CD8-positive, alpha-beta memory T cell (primary cell): Measurements from ENCODE around the gene CTNND2. TPM values are rescaled to one million over a fixed set of nuclear protein-coding genes. Genes with fewer than 3 reads are reported as not detected.

Source experiments
- CTCF ChIA-PET: fragments of 350-600 bp; sonication (Branson Sonifier 250); formaldehyde crosslinking; loops from one replicate; lab custom pipeline; 2021; ENCODE audit warnings: antibody characterized with exemption; lab: Charles Lee
- POLR2A ChIA-PET: fragments of 350-600 bp; sonication (Branson Sonifier 250); formaldehyde crosslinking; loops from one replicate; lab custom pipeline; 2021; ENCODE audit warnings: antibody characterized with exemption; lab: Charles Lee
- DNase-seq, 5 donors: peaks; one replicate each; pipeline versions ENCODE4 v3.0.0 to v3.0.0-alpha.2; 2020 to 2022; ENCODE audit warnings: mixed read lengths in 1 of 5
- H3K27ac ChIP-seq: one replicate; pipeline ENCODE4 v1.7.0; 2013; ENCODE audit warnings: low read depth, mild to moderate bottlenecking, low read length, moderate library complexity
- H3K27me3 ChIP-seq: 2 replicates; pipeline ENCODE4 v1.7.0; 2013; ENCODE audit warnings: low read length, mild to moderate bottlenecking; ENCODE audit not compliant: insufficient read depth, poor library complexity, severe bottlenecking
- H3K36me3 ChIP-seq: 2 replicates; pipeline ENCODE4 v1.7.0; 2013; ENCODE audit warnings: mild to moderate bottlenecking, low read length, moderate library complexity; ENCODE audit not compliant: insufficient read depth
- H3K4me1 ChIP-seq: 2 replicates; pipeline ENCODE4 v1.7.0; 2013; ENCODE audit warnings: mild to moderate bottlenecking, low read length, moderate library complexity; ENCODE audit not compliant: insufficient read depth
- H3K4me3 ChIP-seq: 2 replicates; pipeline ENCODE4 v1.7.0; 2013; ENCODE audit warnings: mild to moderate bottlenecking, low read length
- H3K9me3 ChIP-seq: 2 replicates; pipeline ENCODE4 v1.7.0; 2013; ENCODE audit warnings: mild to moderate bottlenecking, low read length
- H3K27ac Mint-ChIP-seq, 8 donors: one replicate each; pipeline ENCODE4 v1.8.0; 2020 to 2021; ENCODE audit warnings: mixed read lengths in 8 of 8, mild to moderate bottlenecking in 6 of 8, inconsistent platforms in 3 of 8, moderate library complexity in 3 of 8
- H3K27me3 Mint-ChIP-seq, 2 donors: one replicate each; pipeline ENCODE4 v1.8.0; 2020 to 2021; ENCODE audit warnings: mixed read lengths in 2 of 2, mild to moderate bottlenecking in 1 of 2, moderate library complexity in 1 of 2
- H3K36me3 Mint-ChIP-seq, 3 donors: one replicate each; pipeline ENCODE4 v1.8.0; 2020 to 2021; ENCODE audit warnings: mixed read lengths in 3 of 3, inconsistent platforms in 1 of 3, mild to moderate bottlenecking in 1 of 3
- H3K4me1 Mint-ChIP-seq, 3 donors: one replicate each; pipeline ENCODE4 v1.8.0; 2020 to 2021; ENCODE audit warnings: mixed read lengths in 3 of 3, inconsistent platforms in 1 of 3, mild to moderate bottlenecking in 1 of 3
- H3K4me3 Mint-ChIP-seq, 7 donors: one replicate each; pipeline ENCODE4 v1.8.0; 2020 to 2021; ENCODE audit warnings: mixed read lengths in 7 of 7, mild to moderate bottlenecking in 6 of 7, moderate library complexity in 4 of 7, inconsistent platforms in 2 of 7
- H3K9me3 Mint-ChIP-seq, 5 donors: one replicate each; pipeline ENCODE4 v1.8.0; 2020 to 2022; ENCODE audit warnings: mixed read lengths in 5 of 5, mild to moderate bottlenecking in 3 of 5, moderate library complexity in 2 of 5, inconsistent platforms in 1 of 5
- polyA plus RNA-seq: library from polyadenylated mRNA; unstranded; fragments of 300-500 nt; fragmentation: Illumina TruSeq; gene quantifications from one replicate; pipeline ENCODE4 v1.2.3, GENCODE V29; 2021
- total RNA-seq, 2 experiments: library from RNA; stranded (reverse); gene quantifications; one replicate each; pipeline ENCODE4 v1.2.3, GENCODE V29; 2021

CTNND2 gene
- total and polyA plus RNA-seq, 3 experiments from 2014 or later = not detected

GRCh38 chr5:11822598-11822997 is 81.6 kb downstream of the CTNND2 start:
- no peaks in the 10 kb centered on the region for H3K27me3 ChIP-seq
- no peaks in the 10 kb centered on the region for H3K36me3 ChIP-seq
- Mint-ChIP-seq H3K9me3 (peaks cover 2 to 23% (median 7%) of the 10 kb centered on the region in 5 donors), H3K36me3 (no peaks in the 10 kb centered on the region), H3K4me1 (no peaks in the 10 kb centered on the region), H3K27ac (no peak overlapping the region), H3K27me3 (no peaks in the 10 kb centered on the region), H3K4me3 (no peak overlapping the region)
- H3K4me1 ChIP-seq = no peaks in the 10 kb centered on the region
- no peak overlapping the region for H3K27ac ChIP-seq
- ChIA-PET POLR2A (no interaction called here), CTCF (no interaction called here)
- DNase-seq = no peak
- no peaks in the 10 kb centered on the region for H3K9me3 ChIP-seq
- no peak overlapping the region for H3K4me3 ChIP-seq

- Mint-ChIP-seq H3K9me3 (peaks cover 0 to 8% (median 3%) of the 10 kb centered on the region in 5 donors), H3K4me3 (no peak overlapping the region), H3K4me1 (no peaks in the 10 kb centered on the region), H3K36me3 (no peaks in the 10 kb centered on the region), H3K27me3 (no peaks in the 10 kb centered on the region), H3K27ac (no peak overlapping the region)
- no peaks in the 10 kb centered on the region for H3K9me3 ChIP-seq
- no peaks in the 10 kb centered on the region for H3K36me3 ChIP-seq
- DNase-seq = no peak
- ChIA-PET POLR2A (no interaction called here), CTCF (no interaction called here)
- H3K4me3 ChIP-seq = no peak overlapping the region
- no peaks in the 10 kb centered on the region for H3K4me1 ChIP-seq
- no peak overlapping the region for H3K27ac ChIP-seq
- H3K27me3 ChIP-seq = no peaks in the 10 kb centered on the region
Measured at GRCh38 chr5:11815916-11816315, 88.3 kb downstream of the CTNND2 start.

- no peaks in the 10 kb centered on the region for H3K27me3 ChIP-seq
- Mint-ChIP-seq H3K27ac (no peak overlapping the region), H3K4me3 (no peak overlapping the region), H3K4me1 (no peaks in the 10 kb centered on the region), H3K36me3 (no peaks in the 10 kb centered on the region), H3K9me3 (peaks cover 0 to 8% (median 3%) of the 10 kb centered on the region in 5 donors), H3K27me3 (no peaks in the 10 kb centered on the region)
- ChIA-PET POLR2A (no interaction called here), CTCF (no interaction called here)
- H3K27ac ChIP-seq = no peak overlapping the region
- H3K36me3 ChIP-seq = no peaks in the 10 kb centered on the region
- no peak overlapping the region for H3K4me3 ChIP-seq
- no peaks in the 10 kb centered on the region for H3K9me3 ChIP-seq
- no peak for DNase-seq
- H3K4me1 ChIP-seq = no peaks in the 10 kb centered on the region
Measured at GRCh38 chr5:11815481-11815880, 88.8 kb downstream of the CTNND2 start.

- Mint-ChIP-seq H3K27ac (no peak overlapping the region), H3K27me3 (no peaks in the 10 kb centered on the region), H3K4me3 (no peak overlapping the region), H3K36me3 (no peaks in the 10 kb centered on the region), H3K4me1 (no peaks in the 10 kb centered on the region), H3K9me3 (peaks cover 0 to 8% (median 3%) of the 10 kb centered on the region in 5 donors)
- H3K27ac ChIP-seq = no peak overlapping the region
- H3K9me3 ChIP-seq = no peaks in the 10 kb centered on the region
- CTCF ChIA-PET = no interaction called here
- POLR2A ChIA-PET = no interaction called here
- DNase-seq = no peak
- no peaks in the 10 kb centered on the region for H3K4me1 ChIP-seq
- H3K4me3 ChIP-seq = no peak overlapping the region
- H3K27me3 ChIP-seq = no peaks in the 10 kb centered on the region
- no peaks in the 10 kb centered on the region for H3K36me3 ChIP-seq
Measured at GRCh38 chr5:11814373-11814772, 89.9 kb downstream of the CTNND2 start.

GRCh38 chr5:11809407-11809806 is 94.8 kb downstream of the CTNND2 start:
- peaks cover 0 to 20% (median 1%) of the 10 kb centered on the region in 5 donors for H3K9me3 Mint-ChIP-seq
- H3K4me1 Mint-ChIP-seq = no peaks in the 10 kb centered on the region
- CTCF ChIA-PET = no interaction called here
- no peak for DNase-seq
- Histone ChIP-seq H3K9me3 (no peaks in the 10 kb centered on the region), H3K36me3 (no peaks in the 10 kb centered on the region), H3K27me3 (no peaks in the 10 kb centered on the region), H3K27ac (no peak overlapping the region), H3K4me1 (no peaks in the 10 kb centered on the region), H3K4me3 (no peak overlapping the region)
- H3K36me3 Mint-ChIP-seq = no peaks in the 10 kb centered on the region
- no peaks in the 10 kb centered on the region for H3K27me3 Mint-ChIP-seq
- POLR2A ChIA-PET = no interaction called here
- no peak overlapping the region for H3K4me3 Mint-ChIP-seq
- no peak overlapping the region for H3K27ac Mint-ChIP-seq

GRCh38 chr5:11803436-11803835 is 100.8 kb downstream of the CTNND2 start:
- Histone ChIP-seq H3K27ac (no peak overlapping the region), H3K27me3 (no peaks in the 10 kb centered on the region), H3K36me3 (no peaks in the 10 kb centered on the region), H3K9me3 (no peaks in the 10 kb centered on the region), H3K4me1 (no peaks in the 10 kb centered on the region), H3K4me3 (no peak overlapping the region)
- no peak overlapping the region for H3K27ac Mint-ChIP-seq
- H3K36me3 Mint-ChIP-seq = no peaks in the 10 kb centered on the region
- no peaks in the 10 kb centered on the region for H3K4me1 Mint-ChIP-seq
- no peak for DNase-seq
- ChIA-PET POLR2A (no interaction called here), CTCF (no interaction called here)
- H3K27me3 Mint-ChIP-seq = no peaks in the 10 kb centered on the region
- peaks cover 0 to 29% (median 2%) of the 10 kb centered on the region in 5 donors for H3K9me3 Mint-ChIP-seq
- H3K4me3 Mint-ChIP-seq = no peak overlapping the region

GRCh38 chr5:11801061-11801460 is 103.2 kb downstream of the CTNND2 start:
- no peak overlapping the region for H3K27ac Mint-ChIP-seq
- POLR2A ChIA-PET = no interaction called here
- Histone ChIP-seq H3K27me3 (no peaks in the 10 kb centered on the region), H3K27ac (no peak overlapping the region), H3K4me3 (no peak overlapping the region), H3K36me3 (no peaks in the 10 kb centered on the region), H3K4me1 (no peaks in the 10 kb centered on the region), H3K9me3 (no peaks in the 10 kb centered on the region)
- no peaks in the 10 kb centered on the region for H3K27me3 Mint-ChIP-seq
- no peak for DNase-seq
- CTCF ChIA-PET = no interaction called here
- H3K4me3 Mint-ChIP-seq = no peak overlapping the region
- H3K36me3 Mint-ChIP-seq = no peaks in the 10 kb centered on the region
- peaks cover 0 to 26% (median 0%) of the 10 kb centered on the region in 5 donors for H3K9me3 Mint-ChIP-seq
- H3K4me1 Mint-ChIP-seq = no peaks in the 10 kb centered on the region

GRCh38 chr5:11797132-11797531 is 107.1 kb downstream of the CTNND2 start:
- Histone ChIP-seq H3K4me3 (no peak overlapping the region), H3K27me3 (no peaks in the 10 kb centered on the region), H3K4me1 (no peaks in the 10 kb centered on the region), H3K9me3 (no peaks in the 10 kb centered on the region), H3K27ac (no peak overlapping the region), H3K36me3 (no peaks in the 10 kb centered on the region)
- POLR2A ChIA-PET = no interaction called here
- DNase-seq = no peak
- Mint-ChIP-seq H3K27me3 (no peaks in the 10 kb centered on the region), H3K27ac (no peak overlapping the region), H3K4me1 (no peaks in the 10 kb centered on the region), H3K36me3 (no peaks in the 10 kb centered on the region), H3K4me3 (no peak overlapping the region), H3K9me3 (peaks cover 0 to 17% (median 0%) of the 10 kb centered on the region in 5 donors)
- CTCF ChIA-PET = no interaction called here

GRCh38 chr5:11793396-11793795 is 110.8 kb downstream of the CTNND2 start:
- Histone ChIP-seq H3K4me1 (no peaks in the 10 kb centered on the region), H3K4me3 (no peak overlapping the region), H3K36me3 (no peaks in the 10 kb centered on the region), H3K27ac (no peak overlapping the region), H3K9me3 (no peaks in the 10 kb centered on the region), H3K27me3 (no peaks in the 10 kb centered on the region)
- Mint-ChIP-seq H3K36me3 (no peaks in the 10 kb centered on the region), H3K4me1 (no peaks in the 10 kb centered on the region), H3K27ac (no peak overlapping the region), H3K27me3 (no peaks in the 10 kb centered on the region), H3K9me3 (peaks cover 0 to 14% (median 0%) of the 10 kb centered on the region in 5 donors), H3K4me3 (no peak overlapping the region)
- ChIA-PET CTCF (no interaction called here), POLR2A (no interaction called here)
- no peak for DNase-seq
